OCI-LY1 (cell line): Measurements from ENCODE around the gene SOX9.

ENCODE experiments used
- H2AFZ ChIP-seq: fragments of 200-600 bp; sonication (generic), shearing (Covaris generic); 2 replicates; pipeline ENCODE4 v1.6.0; 2014; ENCODE audit warnings: antibody characterized with exemption, mild to moderate bottlenecking, low read length
- H3F3A ChIP-seq: fragments of 200-600 bp; sonication (generic), shearing (Covaris generic); 2 replicates; pipeline ENCODE4 v1.6.0; 2014; ENCODE audit warnings: mild to moderate bottlenecking, antibody characterized with exemption, low read length, moderate library complexity; ENCODE audit not compliant: insufficient read depth
- H3K27ac ChIP-seq: fragments of 200-600 bp; sonication (generic); 2 replicates; pipeline ENCODE4 v1.5.1; 2014; ENCODE audit warnings: low read length, mixed run types, mild to moderate bottlenecking, low read depth; ENCODE audit not compliant: poor library complexity, severe bottlenecking
- H3K27me3 ChIP-seq: fragments of 200-600 bp; sonication (generic); 2 replicates; pipeline ENCODE4 v1.6.0; 2014; ENCODE audit warnings: antibody characterized with exemption, mild to moderate bottlenecking, low read length, moderate library complexity; ENCODE audit not compliant: insufficient read depth
- H3K36me3 ChIP-seq: fragments of 200-600 bp; sonication (generic); 2 replicates; pipeline ENCODE4 v1.6.1; 2014; ENCODE audit warnings: mild to moderate bottlenecking, antibody characterized with exemption, low read length, moderate library complexity, mixed read lengths; ENCODE audit not compliant: insufficient read depth
- H3K4me1 ChIP-seq: fragments of 200-600 bp; sonication (generic); 2 replicates; pipeline ENCODE4 v1.5.1; 2014; ENCODE audit warnings: mild to moderate bottlenecking, low read length, moderate library complexity; ENCODE audit not compliant: insufficient read depth, severe bottlenecking
- H3K4me2 ChIP-seq: fragments of 200-600 bp; sonication (generic), shearing (Covaris generic); 2 replicates; pipeline ENCODE4 v1.6.1; 2014; ENCODE audit warnings: low read length
- H3K4me3 ChIP-seq: fragments of 200-600 bp; sonication (generic); 2 replicates; pipeline ENCODE4 v1.5.1; 2014; ENCODE audit warnings: low read length, low read depth, mild to moderate bottlenecking, mixed read lengths; ENCODE audit not compliant: poor library complexity, severe bottlenecking
- H3K79me2 ChIP-seq: fragments of 200-600 bp; shearing (Covaris generic); 2 replicates; pipeline ENCODE4 v1.6.1; 2016; ENCODE audit warnings: mixed run types, low read length, mixed read lengths; ENCODE audit not compliant: insufficient read depth
- H3K9ac ChIP-seq: fragments of 200-600 bp; sonication (generic), shearing (Covaris generic); 2 replicates; pipeline ENCODE4 v1.6.1; 2014; ENCODE audit warnings: mild to moderate bottlenecking, low read length, mixed read lengths
- H3K9me2 ChIP-seq: fragments of 200-600 bp; sonication (generic), shearing (Covaris generic); 2 replicates; pipeline ENCODE4 v1.6.1; 2014; ENCODE audit warnings: low read depth, mild to moderate bottlenecking, low read length, mixed read lengths
- H3K9me3 ChIP-seq: fragments of 200-600 bp; shearing (Covaris generic); 2 replicates; pipeline ENCODE4 v1.6.1; 2014; ENCODE audit warnings: low read length, mixed read lengths
- H4K20me1 ChIP-seq: fragments of 200-600 bp; sonication (generic), shearing (Covaris generic); 2 replicates; pipeline ENCODE4 v1.6.0; 2016; ENCODE audit warnings: mild to moderate bottlenecking, low read length; ENCODE audit not compliant: insufficient read depth
- EZH2 ChIP-seq: fragments of 200-600 bp; sonication (generic), shearing (Covaris generic); IDR thresholded peaks from 2 replicates; pipeline ENCODE4 v1.8.0; 2017; ENCODE audit warnings: borderline replicate concordance, mixed run types, mild to moderate bottlenecking, antibody characterized with exemption, low read length, moderate library complexity, mixed read lengths
- TF ChIP-seq, protein P1 (sequence below): fragments of 200-600 bp; sonication (generic), shearing (Covaris generic); IDR thresholded peaks from 2 replicates; pipeline ENCODE4 v1.5.1; 2017; ENCODE audit warnings: mild to moderate bottlenecking, antibody characterized with exemption, low read length, moderate library complexity, mixed read lengths

The SOX9 gene

DNA sequence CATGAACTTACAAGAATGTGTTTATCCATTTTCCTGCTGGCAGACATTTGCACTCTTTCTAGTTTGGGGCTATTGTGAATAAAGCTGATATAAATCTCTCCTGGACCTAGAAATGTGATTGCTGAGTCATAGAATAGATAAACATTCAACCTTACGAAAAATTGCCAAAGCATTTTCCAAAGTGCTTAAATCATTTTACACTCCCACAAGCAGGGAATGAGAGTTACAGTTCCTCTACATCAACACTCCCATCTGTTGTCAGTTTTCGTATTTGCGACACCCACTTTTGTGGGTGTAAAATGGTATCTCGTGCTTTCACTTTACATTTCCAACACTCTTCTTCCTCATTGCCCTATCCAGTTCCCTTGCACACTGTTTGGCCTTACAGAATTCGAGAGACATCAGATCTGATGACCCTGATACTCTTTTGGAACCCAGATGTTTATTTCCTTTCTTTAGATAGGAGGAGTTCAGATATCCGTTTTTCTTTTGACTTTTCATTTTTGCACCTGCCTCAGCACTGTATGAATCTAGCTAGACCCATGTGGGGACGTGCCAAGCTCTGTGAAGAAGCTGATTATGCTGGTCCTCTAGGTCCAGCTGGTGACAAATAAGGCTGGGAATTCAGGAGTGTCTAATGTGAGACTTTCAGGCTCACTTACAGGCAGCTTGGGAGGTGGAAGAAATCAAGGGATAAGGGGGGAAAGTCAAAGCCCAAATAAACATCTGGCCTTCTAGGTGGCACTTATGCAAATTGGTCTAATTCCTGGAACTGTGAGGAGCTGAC is 14.0 kb downstream of the SOX9 start:
- H3K9me2 ChIP-seq: no peaks in the 10 kb centered on the region
- TF ChIP-seq EZH2: no peak
- TF ChIP-seq, protein P1, sequence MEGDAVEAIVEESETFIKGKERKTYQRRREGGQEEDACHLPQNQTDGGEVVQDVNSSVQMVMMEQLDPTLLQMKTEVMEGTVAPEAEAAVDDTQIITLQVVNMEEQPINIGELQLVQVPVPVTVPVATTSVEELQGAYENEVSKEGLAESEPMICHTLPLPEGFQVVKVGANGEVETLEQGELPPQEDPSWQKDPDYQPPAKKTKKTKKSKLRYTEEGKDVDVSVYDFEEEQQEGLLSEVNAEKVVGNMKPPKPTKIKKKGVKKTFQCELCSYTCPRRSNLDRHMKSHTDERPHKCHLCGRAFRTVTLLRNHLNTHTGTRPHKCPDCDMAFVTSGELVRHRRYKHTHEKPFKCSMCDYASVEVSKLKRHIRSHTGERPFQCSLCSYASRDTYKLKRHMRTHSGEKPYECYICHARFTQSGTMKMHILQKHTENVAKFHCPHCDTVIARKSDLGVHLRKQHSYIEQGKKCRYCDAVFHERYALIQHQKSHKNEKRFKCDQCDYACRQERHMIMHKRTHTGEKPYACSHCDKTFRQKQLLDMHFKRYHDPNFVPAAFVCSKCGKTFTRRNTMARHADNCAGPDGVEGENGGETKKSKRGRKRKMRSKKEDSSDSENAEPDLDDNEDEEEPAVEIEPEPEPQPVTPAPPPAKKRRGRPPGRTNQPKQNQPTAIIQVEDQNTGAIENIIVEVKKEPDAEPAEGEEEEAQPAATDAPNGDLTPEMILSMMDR: no peak

DNA sequence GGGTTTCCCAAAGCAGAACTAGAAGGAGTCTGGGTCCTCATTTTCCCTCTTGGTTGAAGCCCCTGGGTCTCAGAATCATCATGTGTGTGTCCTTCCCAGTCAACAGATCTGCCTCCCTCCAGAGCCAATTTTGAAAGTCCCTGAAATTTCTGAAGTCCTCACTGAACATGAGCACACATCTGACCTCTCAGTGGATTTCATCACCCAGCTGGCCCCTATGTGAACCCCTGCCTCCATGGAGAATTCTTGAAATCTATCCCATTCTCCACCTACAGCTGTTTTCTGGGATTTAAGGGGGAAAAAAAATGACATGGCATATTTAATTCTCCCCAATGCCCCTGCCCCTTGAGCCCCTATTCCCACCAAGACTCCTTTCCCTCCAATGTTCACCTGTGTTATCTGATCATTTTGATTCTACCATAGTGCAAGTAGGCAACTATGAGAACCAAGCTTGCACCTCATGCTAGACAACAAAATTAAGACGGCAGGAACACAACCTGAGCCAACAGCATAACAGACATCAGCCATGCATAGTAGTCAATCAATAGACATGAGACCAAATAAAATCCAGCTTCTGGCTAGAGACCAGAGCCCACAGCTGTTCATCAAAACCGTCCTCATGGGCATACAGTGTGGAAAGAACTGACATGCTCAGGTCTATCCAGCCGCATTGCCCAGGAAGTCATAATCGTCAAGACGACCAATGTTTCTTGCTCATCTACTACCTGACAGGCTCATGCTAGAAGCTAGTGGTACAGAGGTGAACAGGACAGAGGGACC is 14.9 kb downstream of the SOX9 start:
- H3K36me3 ChIP-seq: no peaks in the 10 kb centered on the region
- no peaks in the 10 kb centered on the region for H3F3A ChIP-seq
- no peaks in the 10 kb centered on the region for H3K9me3 ChIP-seq
- H3K4me1 ChIP-seq: no peaks in the 10 kb centered on the region
- TF ChIP-seq, protein P1: no peak
- TF ChIP-seq EZH2: no peak
- no peak overlapping the region for H3K4me3 ChIP-seq
- no peaks in the 10 kb centered on the region for H3K9me2 ChIP-seq
- H3K27ac ChIP-seq: no peak overlapping the region
- no peak overlapping the region for H3K4me2 ChIP-seq
- H2AFZ ChIP-seq: no peak overlapping the region
- H3K79me2 ChIP-seq: no peaks in the 10 kb centered on the region
- H3K9ac ChIP-seq: no peak overlapping the region
- no peaks in the 10 kb centered on the region; the same call in 1 of the 2 replicates for H3K27me3 ChIP-seq
- no peaks in the 10 kb centered on the region for H4K20me1 ChIP-seq

More for the DNA sequence above, 14.0 kb downstream of the SOX9 start:
- Histone ChIP-seq H2AFZ (no peak overlapping the region), H3K9ac (no peak overlapping the region), H3K9me3 (no peaks in the 10 kb centered on the region), H3K79me2 (no peaks in the 10 kb centered on the region), H4K20me1 (no peaks in the 10 kb centered on the region), H3K27ac (no peak overlapping the region), H3K4me1 (no peaks in the 10 kb centered on the region), H3K4me3 (no peak overlapping the region), H3F3A (no peaks in the 10 kb centered on the region), H3K27me3 (no peaks in the 10 kb centered on the region; the same call in 1 of the 2 replicates), H3K36me3 (no peaks in the 10 kb centered on the region), H3K4me2 (no peak overlapping the region)

DNA sequence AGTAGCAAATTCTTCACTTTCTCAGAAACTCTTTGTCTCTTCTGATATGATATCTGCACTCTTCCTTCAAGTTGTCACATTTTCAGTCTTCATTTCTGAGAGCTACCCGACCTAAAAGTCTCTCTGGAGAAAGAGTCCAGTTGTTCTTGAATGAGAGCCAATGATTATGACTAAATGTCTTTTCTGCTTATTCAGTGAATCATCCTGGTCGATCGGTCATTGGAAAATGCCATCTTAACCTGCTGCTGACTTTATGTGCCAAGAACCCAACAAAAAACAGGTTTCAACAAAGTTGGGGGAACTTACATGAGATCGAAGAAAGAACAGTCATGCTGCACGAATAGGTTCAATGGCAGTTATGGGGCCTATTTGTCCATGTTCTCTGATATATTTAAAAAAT is 15.9 kb downstream of the SOX9 start:
- H3K4me2 ChIP-seq: no peak overlapping the region
- H3K9me2 ChIP-seq: no peaks in the 10 kb centered on the region
- H3K9me3 ChIP-seq: no peaks in the 10 kb centered on the region
- no peaks in the 10 kb centered on the region; the same call in 1 of the 2 replicates for H3K27me3 ChIP-seq
- TF ChIP-seq, protein P1: no peak
- TF ChIP-seq EZH2: no peak
- H4K20me1 ChIP-seq: no peaks in the 10 kb centered on the region
- H3K79me2 ChIP-seq: no peaks in the 10 kb centered on the region
- H3K36me3 ChIP-seq: no peaks in the 10 kb centered on the region
- H3K9ac ChIP-seq: no peak overlapping the region
- H3F3A ChIP-seq: no peaks in the 10 kb centered on the region
- H2AFZ ChIP-seq: no peak overlapping the region
- no peaks in the 10 kb centered on the region for H3K4me1 ChIP-seq
- no peak overlapping the region for H3K27ac ChIP-seq
- no peak overlapping the region for H3K4me3 ChIP-seq
